ENCODE measurements around the gene CTSE. TPM values are rescaled to one million over a fixed set of nuclear protein-coding genes. Genes with fewer than 3 reads are reported as not detected.

Gene CTSE
- total and polyA plus RNA-seq, 2 of the 13 experiments (the other 11 are each of a cell fraction or from before 2014, with no cell fraction given) = 0.50 to 0.69 TPM

DNA sequence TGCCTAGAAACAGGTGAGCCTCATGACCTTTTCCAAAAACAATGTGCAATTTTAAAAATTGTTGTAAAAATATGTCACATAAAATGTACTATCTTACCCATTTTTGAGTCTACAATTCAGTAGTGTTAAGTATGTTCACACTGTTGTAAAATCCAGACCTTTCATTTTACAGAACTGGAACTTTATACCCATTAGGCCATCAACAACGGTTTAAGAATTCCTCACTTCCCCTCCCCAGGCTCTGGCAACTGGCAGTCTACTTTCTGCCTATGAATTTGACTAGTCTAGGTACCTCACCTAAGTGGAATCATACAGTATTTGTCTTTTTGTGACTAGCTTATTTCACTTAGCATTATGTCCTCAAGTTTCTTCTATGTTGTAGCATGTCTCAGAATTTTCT lies 8.6 kb downstream of the CTSE start (continued):
- TF ChIP-seq, protein P1, sequence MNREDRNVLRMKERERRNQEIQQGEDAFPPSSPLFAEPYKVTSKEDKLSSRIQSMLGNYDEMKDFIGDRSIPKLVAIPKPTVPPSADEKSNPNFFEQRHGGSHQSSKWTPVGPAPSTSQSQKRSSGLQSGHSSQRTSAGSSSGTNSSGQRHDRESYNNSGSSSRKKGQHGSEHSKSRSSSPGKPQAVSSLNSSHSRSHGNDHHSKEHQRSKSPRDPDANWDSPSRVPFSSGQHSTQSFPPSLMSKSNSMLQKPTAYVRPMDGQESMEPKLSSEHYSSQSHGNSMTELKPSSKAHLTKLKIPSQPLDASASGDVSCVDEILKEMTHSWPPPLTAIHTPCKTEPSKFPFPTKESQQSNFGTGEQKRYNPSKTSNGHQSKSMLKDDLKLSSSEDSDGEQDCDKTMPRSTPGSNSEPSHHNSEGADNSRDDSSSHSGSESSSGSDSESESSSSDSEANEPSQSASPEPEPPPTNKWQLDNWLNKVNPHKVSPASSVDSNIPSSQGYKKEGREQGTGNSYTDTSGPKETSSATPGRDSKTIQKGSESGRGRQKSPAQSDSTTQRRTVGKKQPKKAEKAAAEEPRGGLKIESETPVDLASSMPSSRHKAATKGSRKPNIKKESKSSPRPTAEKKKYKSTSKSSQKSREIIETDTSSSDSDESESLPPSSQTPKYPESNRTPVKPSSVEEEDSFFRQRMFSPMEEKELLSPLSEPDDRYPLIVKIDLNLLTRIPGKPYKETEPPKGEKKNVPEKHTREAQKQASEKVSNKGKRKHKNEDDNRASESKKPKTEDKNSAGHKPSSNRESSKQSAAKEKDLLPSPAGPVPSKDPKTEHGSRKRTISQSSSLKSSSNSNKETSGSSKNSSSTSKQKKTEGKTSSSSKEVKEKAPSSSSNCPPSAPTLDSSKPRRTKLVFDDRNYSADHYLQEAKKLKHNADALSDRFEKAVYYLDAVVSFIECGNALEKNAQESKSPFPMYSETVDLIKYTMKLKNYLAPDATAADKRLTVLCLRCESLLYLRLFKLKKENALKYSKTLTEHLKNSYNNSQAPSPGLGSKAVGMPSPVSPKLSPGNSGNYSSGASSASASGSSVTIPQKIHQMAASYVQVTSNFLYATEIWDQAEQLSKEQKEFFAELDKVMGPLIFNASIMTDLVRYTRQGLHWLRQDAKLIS (CRISPR knock-in tag; IDR thresholded peaks at IDR 0.05) = no peak
- TF ChIP-seq NFYB (CRISPR knock-in tag; IDR thresholded peaks at IDR 0.05) (no peak), ZNF850 (CRISPR knock-in tag; conservative IDR thresholded peaks at IDR 0.05) (no peak)
- TF ChIP-seq, protein P2, sequence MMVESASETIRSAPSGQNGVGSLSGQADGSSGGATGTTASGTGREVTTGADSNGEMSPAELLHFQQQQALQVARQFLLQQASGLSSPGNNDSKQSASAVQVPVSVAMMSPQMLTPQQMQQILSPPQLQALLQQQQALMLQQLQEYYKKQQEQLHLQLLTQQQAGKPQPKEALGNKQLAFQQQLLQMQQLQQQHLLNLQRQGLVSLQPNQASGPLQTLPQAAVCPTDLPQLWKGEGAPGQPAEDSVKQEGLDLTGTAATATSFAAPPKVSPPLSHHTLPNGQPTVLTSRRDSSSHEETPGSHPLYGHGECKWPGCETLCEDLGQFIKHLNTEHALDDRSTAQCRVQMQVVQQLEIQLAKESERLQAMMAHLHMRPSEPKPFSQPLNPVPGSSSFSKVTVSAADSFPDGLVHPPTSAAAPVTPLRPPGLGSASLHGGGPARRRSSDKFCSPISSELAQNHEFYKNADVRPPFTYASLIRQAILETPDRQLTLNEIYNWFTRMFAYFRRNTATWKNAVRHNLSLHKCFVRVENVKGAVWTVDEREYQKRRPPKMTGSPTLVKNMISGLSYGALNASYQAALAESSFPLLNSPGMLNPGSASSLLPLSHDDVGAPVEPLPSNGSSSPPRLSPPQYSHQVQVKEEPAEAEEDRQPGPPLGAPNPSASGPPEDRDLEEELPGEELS (CRISPR knock-in tag; IDR thresholded peaks at IDR 0.05) = no peak
- TF ChIP-seq, protein P3, sequence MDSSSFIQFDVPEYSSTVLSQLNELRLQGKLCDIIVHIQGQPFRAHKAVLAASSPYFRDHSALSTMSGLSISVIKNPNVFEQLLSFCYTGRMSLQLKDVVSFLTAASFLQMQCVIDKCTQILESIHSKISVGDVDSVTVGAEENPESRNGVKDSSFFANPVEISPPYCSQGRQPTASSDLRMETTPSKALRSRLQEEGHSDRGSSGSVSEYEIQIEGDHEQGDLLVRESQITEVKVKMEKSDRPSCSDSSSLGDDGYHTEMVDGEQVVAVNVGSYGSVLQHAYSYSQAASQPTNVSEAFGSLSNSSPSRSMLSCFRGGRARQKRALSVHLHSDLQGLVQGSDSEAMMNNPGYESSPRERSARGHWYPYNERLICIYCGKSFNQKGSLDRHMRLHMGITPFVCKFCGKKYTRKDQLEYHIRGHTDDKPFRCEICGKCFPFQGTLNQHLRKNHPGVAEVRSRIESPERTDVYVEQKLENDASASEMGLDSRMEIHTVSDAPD (CRISPR knock-in tag; IDR thresholded peaks at IDR 0.05) = no peak

DNA sequence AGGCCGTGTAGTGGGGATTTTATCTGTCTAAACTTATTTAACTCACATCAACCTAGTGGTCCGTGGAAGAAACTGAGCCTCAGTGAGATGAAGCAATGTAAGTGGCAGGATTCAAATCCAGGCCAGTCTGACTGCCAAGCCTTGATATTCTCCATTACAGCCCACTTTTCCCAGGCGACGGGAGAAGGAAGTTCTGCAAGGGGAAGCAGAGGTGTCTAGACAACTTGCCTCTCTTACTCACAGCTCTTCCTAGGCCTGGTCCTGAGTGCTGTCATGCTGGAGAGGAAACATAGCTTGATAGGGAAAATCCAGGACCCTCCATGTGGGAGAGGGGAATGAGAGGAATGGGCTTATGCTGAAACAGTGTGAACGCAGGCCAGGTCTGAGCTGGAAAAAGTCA lies 9.1 kb downstream of the CTSE start:
- Histone ChIP-seq H3K79me2 (ENCODE audit: insufficient read depth, low read length) (no peaks in the 10 kb centered on the region), H3K9ac (ENCODE audit: insufficient read depth, low read depth, low read length) (no peak overlapping the region), H3K9me3 (ENCODE audit: low read length) (no peaks in the 10 kb centered on the region), H3K4me3 (replicated peaks in 1 of 3; ENCODE audit: insufficient read depth in 1 of 3, low read depth in 2 of 3, low read length in 3 of 3) (no peak overlapping the region), H3K27me3 (ENCODE audit: control insufficient read depth in 1 of 2, insufficient read depth in 2 of 2, low read length in 2 of 2) (no peaks in the 10 kb centered on the region), H3K27ac (ENCODE audit: extremely low read length, insufficient read depth, low read length) (no peak overlapping the region), H3K36me3 (replicated peaks in 1 of 2; ENCODE audit: control insufficient read depth in 1 of 2, insufficient read depth in 2 of 2, low read length in 2 of 2) (no peaks in the 10 kb centered on the region), H2AFZ (ENCODE audit: low read length) (no peak overlapping the region), H3K4me2 (ENCODE audit: low read depth, low read length) (no peak overlapping the region), H3K4me1 (ENCODE audit: insufficient read depth, low read length) (peaks cover 11% of the 10 kb centered on the region; the same call in 1 of the 2 replicates), H4K20me1 (ENCODE audit: insufficient read depth, low read length) (no peaks in the 10 kb centered on the region)
- BruUV-seq (replicated peaks) = no TSS peak
- intact Hi-C loops (cut with micrococcal nuclease; ENCODE audit: unreplicated experiment) = no loop called here
- FAIRE-seq = no peak
- POLR2A ChIA-PET = no interaction called here
- in situ Hi-C loops (cut with HindIII; ENCODE audit: extremely low pct_ligation_motif_present, low pct_unique_long_range_greater_than_20kb) = no loop called here
- CTCF ChIA-PET (ENCODE audit: low intra/inter-chr PET ratio, low total read pairs) = no interaction called here
- no peak for ATAC-seq
- 52% methylated on average over 5 of the region's 5 CpGs for WGBS (ENCODE audit: low lambda C conversion rate)
- no peak for DNase-seq (ENCODE audit: low spot score)
- TF ChIP-seq ZNF782 (CRISPR knock-in tag; IDR thresholded peaks at IDR 0.05; ENCODE audit: borderline replicate concordance) (no peak), SP5 (CRISPR knock-in tag; IDR thresholded peaks at IDR 0.05; ENCODE audit: borderline replicate concordance, low read depth) (no peak), CEBPG (CRISPR knock-in tag; IDR thresholded peaks at IDR 0.05) (no peak), FOXK2 (IDR thresholded peaks at IDR 0.05) (no peak), SAP130 (CRISPR knock-in tag; IDR thresholded peaks at IDR 0.05; ENCODE audit: low read depth) (no peak), ZBTB3 (CRISPR knock-in tag; IDR thresholded peaks at IDR 0.05; ENCODE audit: borderline replicate concordance, low read depth) (no peak), ZNF660 (CRISPR knock-in tag; IDR thresholded peaks at IDR 0.05; ENCODE audit: borderline replicate concordance, low read depth) (no peak), SOX13 (IDR thresholded peaks at IDR 0.05) (no peak), SOX13 (CRISPR knock-in tag; conservative IDR thresholded peaks at IDR 0.05 in 1 of 2, IDR thresholded peaks at IDR 0.05 in 1 of 2) (no peak)
- TF ChIP-seq, protein P4, sequence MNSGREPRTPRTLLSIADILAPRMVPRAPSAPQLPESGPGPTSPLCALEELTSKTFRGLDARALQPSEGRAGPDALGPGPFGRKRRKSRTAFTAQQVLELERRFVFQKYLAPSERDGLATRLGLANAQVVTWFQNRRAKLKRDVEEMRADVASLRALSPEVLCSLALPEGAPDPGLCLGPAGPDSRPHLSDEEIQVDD (CRISPR knock-in tag; IDR thresholded peaks at IDR 0.05; ENCODE audit: borderline replicate concordance) = no peak

Measured in HepG2 (cell line).